NCI-H2227 (cell line): ENCODE data around the gene NOL6.

Source experiments
- DNase-seq: peaks from one replicate; lab custom pipeline; 2025; ENCODE audit not compliant: unreplicated experiment; lab: John Stamatoyannopoulos, UW

NOL6 gene

GRCh38 chr9:33453999-33454660, 19.6 kb downstream of the NOL6 start:
- DNase-seq = no peak

DNA sequence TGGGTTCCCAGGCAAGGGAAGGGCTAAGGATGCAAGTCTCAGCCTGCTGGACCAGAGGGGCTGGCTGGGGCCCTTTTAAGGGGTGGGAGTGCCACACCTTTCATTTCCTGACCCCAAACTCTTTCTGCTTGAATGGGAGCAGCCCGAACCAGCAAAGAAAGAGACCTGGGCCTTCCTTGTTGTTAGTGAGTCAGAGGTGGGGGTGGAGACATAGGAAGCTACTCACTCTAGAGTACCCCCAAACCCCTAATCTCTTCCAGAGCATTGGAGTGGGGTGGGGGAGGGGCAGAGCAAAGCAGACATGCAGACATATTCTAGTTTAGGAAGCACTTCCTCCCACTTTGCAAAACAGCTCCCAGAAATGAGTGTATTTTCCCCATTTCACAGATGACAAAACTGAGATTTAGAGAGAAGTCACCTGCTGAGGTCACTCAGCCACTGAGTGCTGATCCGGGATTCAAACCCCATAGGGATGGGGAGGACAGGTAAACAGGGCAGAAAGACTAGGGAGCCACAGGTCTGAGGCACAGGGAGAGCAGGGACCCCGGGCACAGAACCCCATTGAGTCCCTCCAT, 20.4 kb downstream of the NOL6 start:
- no peak for DNase-seq

DNA sequence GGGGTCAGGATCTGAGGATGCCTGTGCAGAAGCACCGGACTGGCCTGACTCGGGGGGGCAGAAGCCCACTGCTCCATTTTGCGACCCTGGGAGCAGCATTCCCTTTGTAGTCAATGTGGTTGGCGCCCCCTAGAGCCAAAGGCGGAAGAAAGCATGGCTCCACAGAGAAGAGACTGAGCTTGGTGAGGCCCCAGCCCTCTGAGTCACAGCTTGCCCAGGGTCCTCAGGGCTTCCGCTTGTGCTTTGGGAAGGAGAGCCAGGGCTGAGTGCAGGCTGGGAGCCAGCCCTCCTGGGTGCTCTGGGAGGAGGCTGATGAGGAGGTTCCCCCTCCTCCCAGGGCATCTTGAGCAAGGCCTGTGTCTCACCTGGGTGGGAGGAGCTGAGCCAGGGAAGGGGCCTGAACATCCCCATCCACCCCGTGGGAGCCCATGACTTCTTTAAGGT, 20.9 kb downstream of the NOL6 start:
- DNase-seq = peak; percentile 16

DNA sequence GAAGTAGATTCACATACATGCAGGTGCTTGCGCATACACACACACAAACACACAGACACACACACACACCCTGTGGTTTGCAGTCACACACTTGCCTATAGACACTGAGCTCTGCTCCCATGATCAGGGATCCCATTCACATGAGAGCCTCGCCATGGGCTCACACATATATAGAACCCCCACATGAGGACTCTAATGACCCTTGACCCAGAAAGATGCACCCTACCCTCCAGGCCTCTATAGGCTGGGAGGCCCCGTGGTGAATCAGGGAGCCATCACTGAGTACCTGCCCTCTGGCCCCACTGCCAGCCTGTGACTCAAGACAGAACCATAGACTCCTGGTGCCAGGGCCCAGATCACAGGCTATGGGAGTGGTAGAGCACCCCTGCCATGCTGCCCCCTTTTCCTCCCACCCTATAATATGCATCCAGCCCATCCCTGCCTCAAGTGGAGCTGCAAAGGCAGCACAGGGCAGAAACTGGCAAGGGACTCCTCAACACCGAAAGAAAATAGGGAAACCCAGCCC, 23.0 kb downstream of the NOL6 start:
- DNase-seq = no peak

- DNase-seq = no peak
Observed at GRCh38 chr9:33449715-33450114, 24.0 kb downstream of the NOL6 start.

- no peak for DNase-seq
Observed at GRCh38 chr9:33447799-33448553, 25.7 kb downstream of the NOL6 start.

- peak; percentile 62 for DNase-seq
Observed at GRCh38 chr9:33446946-33447798, 26.6 kb downstream of the NOL6 start, which contains the start of gene AQP3. TSS of gene AQP3 (minus strand) at chr9:33447593. CDS start at chr9:33447530, 63 bp downstream.

DNA sequence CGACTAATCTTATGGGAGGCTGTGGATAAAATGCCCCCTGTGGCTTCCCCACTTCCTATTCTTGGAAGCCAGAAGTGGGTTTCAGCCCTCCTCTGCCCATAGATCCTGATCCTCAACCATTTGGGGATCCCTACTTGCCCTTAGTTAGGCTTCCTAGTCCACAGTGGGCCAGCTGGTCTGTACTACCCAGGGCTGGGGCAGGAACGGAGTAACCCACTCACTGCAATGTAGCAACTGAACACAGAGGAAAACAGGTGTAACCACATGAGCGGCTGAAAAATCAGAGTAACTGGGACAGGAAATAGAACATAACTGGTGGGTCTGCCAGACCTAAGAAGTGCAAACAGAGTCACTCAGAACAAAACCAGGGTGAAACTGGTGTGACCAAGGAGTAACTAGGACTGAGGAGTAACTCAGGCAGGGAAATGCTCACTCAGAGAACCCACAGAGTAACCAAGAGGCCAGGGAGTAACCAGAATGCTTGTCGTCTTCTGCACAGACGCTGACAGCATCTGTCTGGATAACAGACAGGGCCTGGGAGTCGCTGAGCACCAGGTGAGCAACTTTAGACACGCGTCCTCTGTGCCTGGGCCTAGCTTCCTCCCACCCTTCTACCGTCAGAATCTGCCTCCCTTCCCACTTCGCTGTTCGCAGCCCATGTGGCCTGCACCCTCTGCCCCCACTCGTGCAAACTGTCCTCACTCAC, 27.3 kb downstream of the NOL6 start:
- no peak for DNase-seq

- DNase-seq = no peak
Observed at GRCh38 chr9:33445389-33446239, 28.1 kb downstream of the NOL6 start.

GRCh38 chr9:33443464-33444154, 30.1 kb downstream of the NOL6 start:
- DNase-seq = no peak

GRCh38 chr9:33443047-33443446, 30.7 kb downstream of the NOL6 start:
- no peak for DNase-seq

GRCh38 chr9:33442125-33442524, 31.6 kb downstream of the NOL6 start:
- DNase-seq = no peak

- no peak for DNase-seq
Observed at GRCh38 chr9:33440609-33441008, 33.1 kb downstream of the NOL6 start.

- DNase-seq = no peak
Observed at GRCh38 chr9:33440204-33440603, 33.5 kb downstream of the NOL6 start.

DNA sequence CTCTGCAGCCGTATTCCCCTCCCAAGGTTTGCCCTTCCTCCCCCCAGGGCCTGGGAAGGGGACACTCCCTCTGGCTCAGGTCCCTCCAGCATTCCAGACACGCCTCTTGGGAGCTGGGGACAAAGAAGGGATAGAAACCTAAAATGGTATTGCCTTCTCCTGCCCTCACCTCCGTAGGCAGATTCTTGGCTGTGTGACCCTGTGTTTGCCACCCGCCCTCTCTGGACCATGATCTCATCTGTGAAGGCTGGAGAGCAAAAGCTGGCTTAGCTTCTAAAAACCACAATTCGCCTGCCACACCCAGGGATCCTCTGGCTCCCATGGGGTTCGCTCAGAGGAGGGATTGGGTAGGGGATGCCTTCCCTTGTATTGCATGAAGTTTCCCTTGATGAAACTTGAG, 34.0 kb downstream of the NOL6 start:
- no peak for DNase-seq

DNA sequence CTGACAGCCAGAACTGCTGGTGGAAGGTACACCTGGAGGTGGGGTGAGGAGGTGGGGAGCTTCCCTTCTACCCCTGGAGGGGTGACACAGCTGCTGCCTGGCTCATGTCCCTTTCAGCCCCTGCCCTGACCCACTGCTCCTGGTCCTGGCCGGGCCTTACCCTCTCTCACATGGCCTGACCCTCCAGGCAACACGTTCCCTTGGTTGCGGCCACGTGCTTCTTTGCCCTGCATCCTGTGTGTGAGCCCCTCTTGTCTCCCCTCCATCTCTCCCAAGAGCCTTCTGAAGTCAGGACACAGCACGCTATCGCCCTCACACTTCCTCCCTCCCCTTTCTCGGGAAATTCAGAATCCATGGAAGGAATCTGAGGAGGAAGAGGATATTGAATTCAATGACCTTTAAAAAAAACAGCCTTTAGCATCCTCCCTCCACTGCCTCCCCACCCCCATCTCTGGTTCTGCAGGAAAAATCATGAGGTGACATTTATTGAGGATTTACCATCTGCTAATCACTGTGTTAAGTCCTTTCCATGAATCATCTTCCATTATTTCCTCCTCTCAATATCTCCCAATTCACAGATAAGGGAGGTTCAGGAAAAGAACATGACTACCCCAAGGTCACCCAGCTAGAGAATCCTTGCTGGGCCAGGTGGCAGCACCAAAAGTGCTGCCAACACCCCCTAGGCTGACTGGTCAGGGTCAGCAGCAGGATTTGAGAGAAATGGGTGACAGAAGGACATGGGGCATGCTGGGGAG, 34.6 kb downstream of the NOL6 start:
- no peak for DNase-seq

DNA sequence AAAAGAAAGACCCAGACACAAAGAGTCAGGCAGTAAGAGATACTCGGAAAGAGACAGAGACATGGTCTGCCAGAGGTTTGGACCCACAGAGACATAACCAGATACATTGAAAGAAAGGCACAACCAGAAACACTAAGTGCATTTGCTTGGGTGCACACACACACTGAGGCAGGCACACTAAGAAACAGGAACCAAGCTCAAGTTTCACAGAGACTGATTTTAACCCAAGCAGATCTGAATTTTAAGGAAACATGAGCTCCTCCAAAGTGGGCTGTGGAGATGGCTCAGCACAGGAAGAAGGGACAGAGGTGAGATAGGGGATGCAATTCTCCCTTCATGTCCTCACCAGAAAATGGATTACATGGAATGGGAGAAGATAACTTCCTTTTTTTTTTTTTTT, 35.8 kb downstream of the NOL6 start:
- no peak for DNase-seq

GRCh38 chr9:33437205-33437604, 36.5 kb downstream of the NOL6 start:
- no peak for DNase-seq
